Dermis lymphatic vessel endothelial cell (primary cell): ENCODE results near the gene ZNF329. TPM values are rescaled to one million over a fixed set of nuclear protein-coding genes. Genes with fewer than 3 reads are reported as not detected.

Source experiments
- total RNA-seq: library from RNA; depleted of rRNA; stranded (reverse); fragments of >200 nt; gene quantifications from 2 replicates; pipeline ENCODE4 v1.2.1, GENCODE V29; 2014

The ZNF329 gene
- 8.7 and 10.5 TPM in 2 replicates for total RNA-seq

GRCh38 chr19:58150328-58150921 is at the start of gene ZNF329:
Gene ZNF329, minus strand, starts transcription at chr19:58150789. Its CDS starts 21,286 bp downstream, at chr19:58129503.

GRCh38 chr19:58182989-58183816 is 32.6 kb upstream of the ZNF329 start, which contains the start of gene ZNF274:
Gene ZNF274, plus strand, starts transcription at chr19:58183061. Its CDS starts 905 bp downstream, at chr19:58183966.

GRCh38 chr19:58097781-58098681 is 52.6 kb downstream of the ZNF329 start, which contains the start of gene ZSCAN18:
Gene ZSCAN18, minus strand, starts transcription at chr19:58098231. Its CDS starts 7,964 bp downstream, at chr19:58090267.

Other genes starting within 250 kb of the ZNF329 start
- gene ZNF417, start 234.2 kb downstream of the ZNF329 start, total RNA-seq, result 11.5 and 13.2 TPM in 2 replicates
- gene ZNF418, start 215.4 kb downstream of the ZNF329 start, total RNA-seq, result 2.1 and 2.3 TPM in 2 replicates
- 4.9 and 6.1 TPM in 2 replicates for gene ZNF256, start 203.1 kb downstream of the ZNF329 start, total RNA-seq
- gene C19orf18, start 176.3 kb downstream of the ZNF329 start, total RNA-seq, result not detected in 2 replicates
- gene ZNF606, start 148.0 kb downstream of the ZNF329 start, total RNA-seq, result 8.7 and 10.2 TPM in 2 replicates
- not detected in 2 replicates for gene ZSCAN1, start 116.8 kb downstream of the ZNF329 start, total RNA-seq
- 0.33 and 0.34 TPM in 2 replicates for gene ZNF135, start 91.5 kb downstream of the ZNF329 start, total RNA-seq
- 7.5 TPM in 2 replicates for gene ZSCAN18, start 52.6 kb downstream of the ZNF329 start, total RNA-seq
- 13.4 and 14.4 TPM in 2 replicates for gene ZNF274, start 32.3 kb upstream of the ZNF329 start, total RNA-seq
- gene ZNF544, start 78.1 kb upstream of the ZNF329 start, total RNA-seq, result 47.7 and 55.9 TPM in 2 replicates
- gene ZNF8, start 128.2 kb upstream of the ZNF329 start, total RNA-seq, result 3.7 and 5.2 TPM in 2 replicates
- gene ERVK3-1, start 154.6 kb upstream of the ZNF329 start, total RNA-seq, result 20.9 and 25.0 TPM in 2 replicates
- gene ZSCAN22, start 176.2 kb upstream of the ZNF329 start, total RNA-seq, result 1.7 and 2.4 TPM in 2 replicates
- gene A1BG, start 202.7 kb upstream of the ZNF329 start, total RNA-seq, result 2.7 and 7.3 TPM in 2 replicates
- gene ZNF497, start 212.0 kb upstream of the ZNF329 start, total RNA-seq, result 0.76 and 1.0 TPM in 2 replicates
- 1.8 and 2.2 TPM in 2 replicates for gene ZNF837, start 230.2 kb upstream of the ZNF329 start, total RNA-seq
- gene RPS5, start 236.5 kb upstream of the ZNF329 start, total RNA-seq, result 2,212 and 2,748 TPM in 2 replicates
- 0.09 TPM in 1 of 2 replicates, not detected in the other for gene RNF225, start 244.9 kb upstream of the ZNF329 start, total RNA-seq